HG03103 (cell line): Measurements from ENCODE around the gene ODAM.
"Not testable (repeated sequence)": the region's sequence is repeated elsewhere in the genome, so short reads cannot be mapped to it uniquely, and the experiment has no call there.

ENCODE experiments used
- ATAC-seq: cut with Tn5 transposase; IDR thresholded peaks from one replicate; pipeline ENCODE4 v1.9.1; 2021; ENCODE audit warnings: low read depth; ENCODE audit not compliant: unreplicated experiment

Gene ODAM

GRCh38 chr4:70221389-70221788 is 25.9 kb downstream of the ODAM start:
- ATAC-seq: not testable (repeated sequence)

- ATAC-seq: not testable (repeated sequence)
Observed at GRCh38 chr4:70221818-70222217, 26.3 kb downstream of the ODAM start.

- no peak for ATAC-seq
Observed at GRCh38 chr4:70225824-70226223, 30.3 kb downstream of the ODAM start, which contains the start of gene FDCSP. TSS of gene FDCSP (plus strand) at chr4:70226124. CDS start at chr4:70231195, 5,071 bp downstream.

- ATAC-seq: no peak
Observed at GRCh38 chr4:70236125-70236524, 40.6 kb downstream of the ODAM start.

- no peak for ATAC-seq
Observed at GRCh38 chr4:70239131-70239883, 43.8 kb downstream of the ODAM start.

GRCh38 chr4:70239884-70240591 is 44.5 kb downstream of the ODAM start:
- no peak for ATAC-seq

- not testable (repeated sequence) for ATAC-seq
Observed at GRCh38 chr4:70242297-70242696, 46.8 kb downstream of the ODAM start, which contains the start of gene CSN3. TSS of gene CSN3 (plus strand) at chr4:70242597. CDS start at chr4:70244820, 2,223 bp downstream.

GRCh38 chr4:70243091-70243490 is 47.6 kb downstream of the ODAM start:
- no peak for ATAC-seq

- ATAC-seq: no peak
Observed at GRCh38 chr4:70251250-70251944, 55.9 kb downstream of the ODAM start.

GRCh38 chr4:70251945-70252277 is 56.4 kb downstream of the ODAM start:
- ATAC-seq: no peak
